Measurements from ENCODE around the gene ULK4.
A peak's percentile ranks its signal among the peaks of the same experiment; 100 is the strongest.
"Not testable (repeated sequence)": the region's sequence is repeated elsewhere in the genome, so short reads cannot be mapped to it uniquely, and the experiment has no call there.

Gene ULK4

DNA sequence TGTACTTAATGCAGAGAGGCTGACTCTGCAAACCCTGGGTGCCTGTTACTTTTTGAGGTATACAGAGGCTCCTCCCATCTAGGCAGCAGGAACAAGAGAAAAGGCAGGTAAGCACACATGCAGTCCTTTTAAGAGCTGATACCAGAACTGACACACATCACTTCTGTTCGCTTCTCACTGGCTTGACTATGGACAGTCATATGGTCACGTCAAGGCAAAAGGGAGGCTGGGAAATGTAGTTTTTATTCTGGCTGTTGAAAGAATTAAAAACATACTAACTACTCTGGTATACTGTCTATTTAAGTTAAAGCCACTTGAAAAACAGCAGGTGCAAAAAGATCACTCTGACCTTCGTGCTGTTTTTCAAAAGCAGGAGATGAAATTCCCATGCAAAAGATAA, 544.3 kb downstream of the ULK4 start:
- no peak for DNase-seq

DNA sequence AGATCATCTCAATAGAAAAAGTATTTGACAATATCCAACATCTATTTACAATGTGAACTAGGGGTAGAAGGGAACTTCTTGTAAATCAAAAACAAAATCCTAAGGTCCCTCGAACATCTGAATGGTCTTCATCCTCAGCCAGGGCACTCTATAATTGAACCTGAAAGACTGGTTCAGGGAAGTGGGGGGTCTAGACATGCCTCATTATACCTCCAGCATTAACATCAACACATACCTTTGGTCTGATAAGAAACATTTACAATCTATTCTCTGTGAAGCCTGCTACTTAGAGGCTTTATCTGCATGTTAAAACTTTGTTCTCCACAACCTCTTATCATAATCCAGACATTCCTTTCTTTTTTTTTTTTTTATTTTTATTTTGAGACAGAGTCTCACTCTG, 550.8 kb downstream of the ULK4 start:
- DNase-seq, result no peak

DNA sequence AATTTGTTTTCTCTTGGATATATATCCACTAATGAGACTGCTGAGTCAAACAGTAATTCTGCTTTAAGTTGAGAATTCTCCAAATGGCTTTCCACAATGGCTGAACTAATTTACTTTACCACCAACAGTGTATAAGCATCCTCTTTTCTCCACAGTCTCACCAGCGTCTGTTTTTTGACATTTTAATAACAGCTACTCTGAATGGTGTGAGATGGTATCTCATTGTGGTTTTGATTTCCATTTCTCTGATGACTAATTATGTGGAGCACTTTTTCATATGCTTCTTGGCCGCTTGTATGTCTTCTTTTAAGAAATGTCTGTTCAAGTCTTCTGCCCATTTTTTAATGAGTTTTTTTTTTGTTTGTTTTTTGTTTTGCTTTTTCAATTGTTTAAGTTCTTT, 556.4 kb downstream of the ULK4 start:
- DNase-seq, result peak; percentile 21

DNA sequence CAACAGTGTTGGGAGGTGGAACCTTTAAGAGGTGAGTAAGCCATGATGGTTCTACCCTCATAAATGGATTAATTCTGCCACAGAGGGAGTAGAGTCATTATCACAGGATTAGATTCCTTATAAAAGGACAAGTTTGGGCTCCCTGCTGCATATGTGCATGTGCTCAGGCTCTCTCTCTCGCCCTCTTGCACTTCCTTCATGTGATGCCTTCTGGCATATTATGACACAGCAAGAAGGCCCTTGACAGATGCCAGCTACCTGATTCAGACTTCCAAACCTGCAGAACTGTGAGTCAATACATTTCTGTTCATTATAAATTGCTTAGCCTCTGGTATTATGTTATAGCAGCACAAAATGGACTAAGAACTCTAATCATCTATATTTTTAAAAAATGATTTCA, 557.3 kb downstream of the ULK4 start:
- DNase-seq, result no peak

DNA sequence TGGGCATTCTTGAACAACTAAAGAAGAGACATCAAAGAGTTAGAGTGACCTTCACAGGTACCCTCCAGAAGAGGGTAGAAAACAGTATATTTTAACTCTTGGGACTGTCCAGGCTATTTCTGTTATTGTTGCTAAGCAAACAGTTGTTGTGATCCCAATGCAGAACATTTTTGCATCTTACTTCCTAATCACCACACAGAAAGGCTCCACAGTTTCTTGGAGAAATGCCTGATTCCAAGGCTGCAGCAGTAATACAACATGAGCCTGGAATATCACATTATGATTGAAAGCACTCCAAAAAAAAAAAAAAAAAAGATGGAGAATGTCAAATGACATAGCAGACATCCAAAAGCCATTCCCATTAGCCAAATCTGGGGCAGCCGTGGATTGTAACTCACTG, 567.0 kb downstream of the ULK4 start:
- no peak for DNase-seq

DNA sequence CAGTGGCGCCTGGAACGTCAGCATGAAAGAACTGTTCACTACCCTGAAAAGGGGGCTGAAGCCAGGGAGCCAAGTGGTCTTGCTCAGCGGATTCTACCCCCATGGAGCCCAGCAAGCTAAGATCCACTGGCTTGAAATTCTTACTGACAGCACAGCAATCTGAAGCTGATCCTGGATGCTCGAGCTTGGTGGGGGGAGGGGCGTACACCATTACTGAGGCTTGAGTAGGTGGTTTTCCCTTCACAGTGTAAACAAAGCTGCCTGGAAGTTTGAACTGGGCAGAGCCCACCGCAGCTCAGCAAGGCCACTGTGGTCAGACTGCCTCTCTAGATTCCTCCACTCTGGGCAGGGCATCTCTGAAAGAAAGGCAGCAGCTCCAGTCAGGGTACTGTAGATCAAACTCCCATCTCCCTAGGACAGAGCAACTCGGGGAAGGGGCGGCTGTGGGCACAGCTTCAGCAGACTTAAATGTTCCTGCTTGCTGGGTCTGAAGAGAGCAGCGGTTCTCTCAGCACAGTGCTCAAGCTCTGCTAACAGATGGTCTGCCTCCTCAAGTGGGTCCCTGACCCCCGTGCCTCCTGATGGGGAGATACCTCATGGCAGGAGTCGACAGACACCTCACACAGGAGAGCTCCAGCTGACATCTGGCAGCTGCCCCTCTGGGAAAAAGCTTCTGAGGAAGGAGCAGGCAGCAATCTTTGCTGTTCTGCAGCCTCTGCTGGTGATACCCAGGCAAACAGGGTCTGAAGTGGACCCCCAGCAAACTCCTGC, 591.0 kb downstream of the ULK4 start:
- not testable (repeated sequence) for DNase-seq

DNA sequence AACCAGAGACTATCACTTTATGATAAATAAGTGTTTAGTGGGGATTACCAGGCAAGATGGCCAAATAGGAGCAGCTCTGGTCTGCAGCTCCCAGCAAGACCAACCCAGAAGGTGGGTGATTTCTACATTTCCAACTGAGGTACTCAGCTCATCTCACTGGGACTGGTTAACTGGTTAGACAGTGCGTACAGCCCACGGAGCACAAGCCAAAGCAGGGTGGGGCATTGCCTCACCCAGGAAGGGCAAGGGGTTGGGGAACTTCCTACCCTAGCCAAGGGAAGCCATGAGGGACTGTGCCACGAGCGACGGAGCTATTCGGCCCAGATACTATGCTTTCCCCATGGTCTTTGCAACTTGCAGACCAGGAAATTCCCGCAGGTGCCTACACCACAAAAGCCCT, 591.6 kb downstream of the ULK4 start:
- DNase-seq, result no peak

DNA sequence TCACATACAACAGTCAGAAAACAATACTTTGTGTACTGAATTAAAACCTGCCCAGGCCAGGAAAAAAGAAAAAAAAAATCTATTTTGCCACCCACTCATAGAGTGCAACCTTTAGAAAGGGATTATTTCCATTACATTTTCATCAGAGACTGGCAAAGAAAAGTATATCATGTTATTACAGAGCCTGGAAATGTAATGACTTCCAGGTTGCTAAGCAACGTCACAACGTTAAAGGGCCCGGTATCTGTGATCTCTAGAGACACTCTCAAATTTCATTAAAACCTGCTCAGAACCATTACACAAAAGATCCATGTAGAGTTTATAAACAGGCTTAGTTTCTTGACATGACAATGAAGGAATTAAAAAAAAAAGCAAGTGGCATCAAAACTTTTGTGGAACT, 592.1 kb downstream of the ULK4 start:
- no peak for DNase-seq

DNA sequence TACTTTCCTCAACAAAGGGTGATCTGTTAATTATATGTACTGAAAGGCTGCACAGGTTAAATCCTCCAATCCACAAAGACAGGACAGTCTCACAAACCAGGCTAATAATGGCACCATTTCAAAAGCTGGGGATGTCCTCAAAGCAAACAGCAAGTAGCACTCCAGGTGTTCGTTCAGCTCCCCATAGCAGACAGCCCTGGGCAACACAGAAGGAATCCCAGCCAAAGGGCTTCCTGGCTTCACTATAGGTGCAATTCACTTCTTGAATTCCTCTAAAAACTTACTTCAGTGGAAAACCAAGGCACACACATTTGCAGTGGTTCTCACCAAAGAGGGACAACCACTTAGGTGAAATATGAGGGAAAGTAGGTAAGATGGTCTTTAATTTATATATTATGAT, 595.9 kb downstream of the ULK4 start:
- DNase-seq, result no peak

DNA sequence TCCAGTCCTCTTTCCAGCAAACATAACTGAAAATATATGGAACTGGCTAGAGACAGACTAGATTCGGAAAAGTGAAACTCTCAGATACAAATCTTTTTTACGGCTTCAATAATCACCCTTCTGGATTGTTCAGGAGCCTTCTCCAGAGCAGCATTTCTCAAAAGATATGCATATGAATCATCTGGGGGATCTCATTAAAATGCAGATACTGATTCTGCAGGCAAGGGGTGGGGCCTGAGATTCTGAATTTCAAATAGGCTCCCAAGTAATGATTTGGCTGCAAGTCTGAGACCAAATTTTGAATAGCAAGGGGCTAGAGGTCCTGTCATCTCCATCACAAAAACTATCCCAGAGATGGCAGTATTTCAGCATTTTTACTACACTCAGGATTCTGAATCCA, 597.2 kb downstream of the ULK4 start:
- no peak for DNase-seq

DNA sequence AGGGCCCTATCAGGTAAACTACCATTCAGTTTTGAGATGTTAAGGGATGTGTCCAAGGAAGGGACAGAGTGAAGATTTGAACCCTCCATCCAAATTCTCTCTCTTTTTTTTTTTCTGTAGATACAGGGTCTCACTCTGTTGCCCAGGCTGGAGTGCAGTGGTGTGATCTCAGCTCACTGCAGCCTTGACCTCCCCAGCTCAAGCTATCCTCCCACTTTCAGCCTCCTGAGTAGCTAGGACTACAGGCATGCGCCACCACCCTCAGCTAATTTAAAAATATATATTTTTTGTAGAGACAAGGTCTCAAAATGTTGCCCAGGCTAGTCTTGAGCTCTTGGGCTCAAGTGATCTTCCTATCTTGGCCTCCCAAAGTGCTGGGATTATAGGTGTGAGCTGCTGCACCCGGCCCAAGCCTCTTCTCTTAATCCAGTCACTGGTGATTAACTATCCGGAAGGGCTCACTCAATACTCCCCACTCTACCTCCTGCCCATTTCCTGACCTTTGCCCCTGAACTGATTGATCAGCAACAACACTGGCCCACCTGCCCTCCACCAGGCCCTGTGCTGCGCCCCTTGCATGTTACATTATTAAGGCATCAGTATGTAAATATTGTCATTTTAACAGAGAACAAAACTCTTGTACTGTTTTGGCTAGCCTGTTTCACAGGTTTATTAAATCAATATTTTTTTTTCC, 597.9 kb downstream of the ULK4 start:
- no peak for DNase-seq

DNA sequence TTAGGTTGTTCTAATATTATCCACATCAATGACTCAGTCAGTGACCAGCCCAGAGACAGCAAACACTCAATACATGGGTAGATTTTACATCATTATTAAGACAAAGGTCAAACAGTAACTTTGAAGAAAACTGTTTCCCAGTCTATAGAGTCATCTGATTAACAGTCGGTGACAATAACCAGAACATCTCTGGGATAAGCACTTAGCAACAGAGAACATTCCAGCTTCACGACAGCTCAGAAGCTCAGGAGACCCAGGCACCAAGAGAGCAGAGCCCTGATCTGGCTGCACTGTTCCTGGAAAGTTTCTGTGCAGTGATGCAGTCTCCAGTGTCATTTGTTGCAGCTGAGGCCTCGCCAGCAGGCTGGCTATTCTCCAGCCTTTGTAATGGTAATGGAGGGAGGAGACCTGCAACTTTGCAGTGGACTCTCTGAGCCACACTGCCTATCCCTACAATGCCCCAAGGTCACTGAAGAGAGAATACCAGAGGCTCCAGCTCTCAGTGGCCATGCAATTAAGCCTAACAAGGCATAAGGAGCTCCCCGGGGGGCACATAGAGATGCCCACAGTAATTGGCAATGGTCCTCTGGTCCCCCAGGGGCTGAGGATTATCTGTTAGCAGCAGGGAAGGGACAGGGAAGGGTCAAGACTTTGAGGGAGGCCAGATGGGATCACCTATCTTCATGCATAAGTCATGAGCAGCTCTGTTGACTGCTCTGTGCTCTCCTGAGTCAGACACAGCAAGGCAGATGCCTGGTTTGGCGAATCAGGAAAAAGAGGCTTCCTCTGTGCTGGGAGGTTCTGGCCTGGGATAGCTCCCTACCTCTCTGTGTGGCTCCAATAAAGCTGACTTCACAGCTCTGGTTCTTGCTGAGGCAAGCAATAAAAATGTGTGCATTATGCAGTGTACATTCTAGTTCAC, 599.0 kb downstream of the ULK4 start:
- no peak for DNase-seq

DNA sequence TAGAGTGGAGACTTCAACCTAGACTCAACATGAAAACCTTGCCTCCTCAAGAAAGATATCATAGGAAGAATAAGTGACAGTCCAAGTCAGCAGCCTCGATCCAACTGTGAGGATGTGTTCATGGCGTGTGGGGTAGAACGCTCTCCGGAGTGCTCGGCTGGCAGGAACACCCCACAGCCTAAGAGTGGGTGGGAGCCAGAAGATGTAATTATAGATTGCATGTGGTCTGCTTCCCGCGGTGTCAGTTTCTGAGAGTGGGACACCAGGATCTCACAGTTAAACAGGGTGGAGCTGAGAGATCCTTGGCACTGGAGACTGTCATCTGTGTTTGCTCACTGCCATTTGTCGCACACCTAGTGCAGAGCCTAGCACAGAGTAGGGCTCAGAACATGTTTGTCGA, 604.6 kb downstream of the ULK4 start:
- no peak for DNase-seq

DNA sequence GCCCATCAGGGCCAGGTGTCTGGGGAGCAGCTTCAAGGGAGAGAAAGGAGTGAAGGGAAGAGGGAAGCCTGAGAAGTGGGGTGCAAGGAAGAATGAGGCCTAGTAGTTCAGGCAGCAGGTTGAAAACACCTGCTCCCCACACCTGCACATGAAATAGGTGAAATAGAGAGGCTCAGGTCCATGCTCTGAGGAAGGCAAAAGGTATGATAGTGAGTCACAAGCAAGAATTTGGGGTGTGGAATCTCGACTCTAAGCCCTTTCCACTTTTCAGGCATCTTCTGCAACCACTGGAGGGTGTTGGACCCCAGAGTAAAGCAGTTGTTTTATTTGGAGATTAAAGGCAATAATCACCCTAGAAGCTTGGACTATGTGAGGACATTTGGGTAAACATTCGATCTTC, 605.1 kb downstream of the ULK4 start:
- DNase-seq, result no peak

DNA sequence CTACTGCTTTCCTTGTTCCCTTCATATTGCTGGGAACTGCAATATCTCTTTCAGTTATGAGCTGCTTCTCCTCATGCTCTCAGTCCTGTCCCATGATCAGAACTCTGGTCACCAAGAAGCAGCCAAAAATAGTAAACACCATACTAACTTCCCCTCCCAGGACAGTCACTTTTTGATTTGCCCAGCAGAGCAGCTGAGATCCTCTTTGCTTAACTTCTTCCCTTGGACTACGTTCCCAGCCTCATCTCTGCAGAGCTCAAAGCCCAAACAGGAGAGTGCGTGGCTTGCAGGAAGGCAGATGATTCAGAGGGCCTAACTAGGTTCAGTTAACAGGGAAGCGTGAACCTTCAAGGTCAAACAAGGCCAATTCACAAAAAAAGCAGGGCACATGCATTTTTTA, 609.4 kb downstream of the ULK4 start:
- DNase-seq, result no peak

DNA sequence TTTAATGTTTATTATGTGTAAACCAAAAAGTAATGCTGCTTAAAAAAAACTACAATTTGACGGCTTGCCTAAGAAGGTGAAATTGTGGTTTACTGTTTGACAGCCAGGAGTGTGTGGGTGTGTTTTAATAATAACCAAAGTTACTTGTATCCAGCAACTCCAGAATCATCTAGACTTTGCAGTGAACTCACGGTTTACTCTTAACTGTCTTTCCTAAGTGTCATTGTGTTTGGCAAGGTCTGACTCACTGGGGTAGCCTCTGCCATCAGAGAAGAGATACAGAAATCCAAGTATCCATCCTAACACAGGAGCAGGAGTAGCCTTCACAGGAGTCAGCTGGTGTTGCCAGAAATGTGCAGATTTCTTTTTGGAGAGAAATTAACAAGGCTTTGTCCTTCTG, 611.5 kb downstream of the ULK4 start:
- DNase-seq, result peak; percentile 3

DNA sequence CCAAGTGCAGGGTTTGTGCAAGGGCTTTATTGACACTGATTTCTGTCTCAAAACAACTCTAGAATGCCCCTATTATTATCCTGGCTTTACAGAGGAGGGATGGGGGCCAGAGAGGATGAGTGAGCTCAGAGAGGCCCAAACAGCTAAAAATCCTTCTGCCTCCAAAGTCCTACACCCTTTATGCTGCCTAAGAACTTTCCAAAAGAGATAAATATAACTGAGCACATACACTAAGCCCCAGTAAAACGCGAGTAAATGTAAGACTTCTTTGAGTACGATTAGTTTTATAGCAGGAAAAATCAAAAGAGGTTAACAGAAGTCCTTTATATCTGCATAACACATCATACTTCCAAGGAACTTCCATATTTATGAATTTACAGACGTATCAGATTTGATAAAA, 613.5 kb downstream of the ULK4 start:
- DNase-seq, result no peak

DNA sequence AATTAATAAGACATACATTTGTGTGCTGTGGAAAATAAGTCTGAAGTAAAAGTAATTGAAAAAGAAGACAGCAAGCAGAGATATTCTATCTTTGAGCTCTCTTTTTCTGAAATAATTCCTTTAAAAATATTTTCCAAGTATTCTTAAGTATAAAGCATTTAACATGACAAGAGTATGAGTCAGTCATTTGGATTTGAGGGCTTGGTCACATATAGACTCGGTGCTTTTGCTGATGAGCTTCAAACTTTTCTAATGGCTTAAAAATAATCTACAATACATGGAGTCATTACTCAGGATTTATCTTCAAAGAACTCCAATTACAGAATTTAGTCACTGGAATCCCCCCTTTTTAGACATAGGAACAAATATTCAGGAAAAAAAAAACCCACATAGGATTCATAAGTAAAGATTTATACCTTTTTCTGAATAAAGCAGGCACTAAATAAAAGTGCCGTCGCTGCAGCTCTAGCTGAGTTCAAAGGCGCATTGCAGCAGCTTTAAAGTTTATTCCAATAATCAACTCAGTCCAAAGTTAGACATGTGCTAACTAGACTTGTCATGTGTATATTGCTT, 615.1 kb downstream of the ULK4 start:
- DNase-seq, result no peak

DNA sequence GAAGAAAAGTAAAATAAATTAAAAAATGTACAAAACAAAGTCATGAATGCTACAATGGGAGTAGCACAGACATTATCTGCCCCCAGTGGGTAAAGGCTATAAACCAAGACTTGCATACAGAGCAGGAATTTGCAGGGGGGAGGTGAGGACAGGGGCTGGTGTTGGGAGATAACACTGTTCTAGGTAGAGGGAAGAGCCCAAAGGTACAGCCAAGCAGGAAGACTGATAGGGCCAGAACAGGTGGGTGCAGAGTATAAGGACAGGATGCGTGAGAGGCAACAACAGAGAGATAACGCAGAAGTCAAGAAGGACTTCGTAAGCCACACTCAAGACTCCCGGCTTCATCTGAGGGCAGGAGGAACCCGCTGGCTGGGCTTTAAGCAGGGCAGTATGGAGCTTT, 616.1 kb downstream of the ULK4 start:
- no peak for DNase-seq

DNA sequence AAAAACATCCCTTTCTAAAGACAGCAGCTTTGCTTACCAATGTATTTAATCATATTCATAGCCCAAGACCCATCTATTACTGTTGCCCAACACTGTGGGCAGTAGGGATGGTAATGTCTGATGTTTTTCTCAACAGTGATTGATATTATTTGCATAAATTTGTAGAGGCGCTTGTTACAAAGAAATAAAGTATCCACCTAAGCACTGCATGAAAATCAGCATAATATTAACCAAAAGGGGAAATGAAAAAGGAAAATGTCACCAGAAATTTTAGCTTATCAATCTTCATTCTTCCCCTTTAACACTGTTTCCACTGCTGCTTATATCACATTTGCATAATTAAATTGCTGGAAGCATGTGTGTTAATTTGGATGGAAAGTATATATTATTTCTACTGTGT, 622.1 kb downstream of the ULK4 start:
- DNase-seq, result no peak

DNA sequence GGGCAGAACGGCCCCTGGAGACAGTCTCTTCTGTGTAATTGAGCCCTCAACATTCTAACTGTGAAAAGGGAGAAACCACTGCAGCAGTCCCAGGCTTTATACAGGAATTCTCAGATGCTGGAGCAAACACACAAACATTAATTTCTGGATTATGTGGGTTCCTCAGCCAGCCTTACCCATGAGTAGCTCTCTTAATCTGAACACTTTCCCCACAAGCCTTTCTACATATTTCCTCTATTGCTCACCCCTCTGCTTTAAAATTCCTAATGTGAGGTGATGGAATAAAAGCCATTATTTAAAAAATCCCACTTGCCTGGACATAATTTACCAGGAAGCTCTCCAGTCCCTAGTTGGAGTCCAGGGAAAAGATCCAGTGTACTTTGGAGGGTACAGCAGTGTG, 623.6 kb downstream of the ULK4 start:
- DNase-seq, result no peak

DNA sequence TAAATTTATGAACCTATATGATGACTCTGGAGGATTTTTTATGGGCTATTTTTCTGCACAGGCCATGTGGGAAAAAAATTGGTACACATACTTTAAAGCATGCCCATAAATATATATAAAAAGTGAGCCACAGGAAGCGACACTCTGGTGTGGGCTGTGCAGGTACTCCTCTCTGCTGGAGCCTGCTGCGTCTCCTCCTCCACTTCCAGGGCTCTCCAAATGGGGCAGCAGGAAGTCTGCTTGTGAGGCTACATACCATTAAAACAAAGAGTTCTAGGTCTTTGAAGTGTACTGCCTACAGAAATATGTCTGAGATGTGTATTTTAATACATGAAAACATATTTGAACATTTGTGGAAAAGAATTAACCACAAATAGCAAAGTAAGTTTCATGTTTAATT, 627.5 kb downstream of the ULK4 start:
- DNase-seq, result no peak

DNA sequence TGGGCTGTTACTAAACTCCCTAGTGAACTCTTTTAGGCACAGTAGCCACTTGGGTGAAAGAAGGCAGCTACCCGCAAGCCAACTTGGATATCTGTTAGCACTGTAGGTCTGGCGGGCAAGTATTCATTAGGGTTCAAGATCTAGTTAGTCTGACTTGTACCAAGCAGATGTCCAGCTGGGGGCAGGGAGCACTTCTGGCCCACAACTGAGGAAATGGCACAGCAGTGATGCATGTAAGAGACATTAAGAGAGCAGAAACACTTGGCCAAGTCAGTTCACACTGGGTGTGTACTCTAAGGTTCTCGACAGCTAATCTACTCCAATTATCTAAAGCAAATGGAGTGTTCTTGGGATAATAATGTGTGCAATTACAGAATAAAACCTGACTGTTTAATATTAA, 630.9 kb downstream of the ULK4 start:
- DNase-seq, result no peak
